KMS-11 (cell line): ENCODE measurements around the gene C11orf21.

Experiments
- H2AFZ ChIP-seq: fragments of 200-600 bp; sonication (generic); 2 replicates; pipeline ENCODE4 v1.6.1; 2016; ENCODE audit warnings: antibody characterized with exemption, mixed run types, low read depth
- H3K27ac ChIP-seq: fragments of 200-600 bp; sonication (generic); 2 replicates; pipeline ENCODE4 v1.6.1; 2016; ENCODE audit warnings: mild to moderate bottlenecking, mixed run types
- H3K27me3 ChIP-seq: fragments of 200-600 bp; sonication (generic); 2 replicates; pipeline ENCODE4 v1.6.1; 2017; ENCODE audit warnings: mild to moderate bottlenecking, low read depth, mixed run types, moderate library complexity; ENCODE audit not compliant: insufficient read depth
- H3K36me3 ChIP-seq: fragments of 200-600 bp; sonication (generic); 2 replicates; pipeline ENCODE4 v1.6.1; 2017; ENCODE audit warnings: mild to moderate bottlenecking, mixed run types; ENCODE audit not compliant: insufficient read depth
- H3K4me1 ChIP-seq: fragments of 200-600 bp; sonication (generic); 2 replicates; pipeline ENCODE4 v1.6.1; 2016; ENCODE audit warnings: mild to moderate bottlenecking, low read depth, mixed run types; ENCODE audit not compliant: poor library complexity, severe bottlenecking
- H3K4me2 ChIP-seq: fragments of 200-600 bp; sonication (generic); 2 replicates; pipeline ENCODE4 v1.7.0; 2016; ENCODE audit warnings: mild to moderate bottlenecking, mixed run types
- H3K4me3 ChIP-seq: fragments of 200-600 bp; sonication (generic); IDR thresholded peaks from 2 replicates; pipeline ENCODE4 v1.6.1; 2017; ENCODE audit warnings: low read depth, low read length, mixed read lengths; ENCODE audit not compliant: insufficient read depth
- H3K79me2 ChIP-seq: fragments of 200-600 bp; sonication (generic); 2 replicates; pipeline ENCODE4 v1.6.1; 2016; ENCODE audit warnings: low read depth, mixed run types; ENCODE audit not compliant: insufficient read depth
- H3K9ac ChIP-seq: fragments of 200-600 bp; sonication (generic); 2 replicates; pipeline ENCODE4 v1.6.1; 2016; ENCODE audit warnings: mild to moderate bottlenecking, mixed run types
- H4K20me1 ChIP-seq: fragments of 200-600 bp; sonication (generic); 2 replicates; pipeline ENCODE4 v1.6.1; 2016; ENCODE audit warnings: mild to moderate bottlenecking, mixed run types; ENCODE audit not compliant: insufficient read depth
- TF ChIP-seq, protein P1 (sequence below): fragments of 200-600 bp; sonication (generic); conservative IDR thresholded peaks from 2 replicates; pipeline ENCODE4 v1.6.1; 2017; ENCODE audit warnings: low read depth, mild to moderate bottlenecking, antibody characterized with exemption, low read length, moderate library complexity, mixed read lengths

The C11orf21 gene

DNA sequence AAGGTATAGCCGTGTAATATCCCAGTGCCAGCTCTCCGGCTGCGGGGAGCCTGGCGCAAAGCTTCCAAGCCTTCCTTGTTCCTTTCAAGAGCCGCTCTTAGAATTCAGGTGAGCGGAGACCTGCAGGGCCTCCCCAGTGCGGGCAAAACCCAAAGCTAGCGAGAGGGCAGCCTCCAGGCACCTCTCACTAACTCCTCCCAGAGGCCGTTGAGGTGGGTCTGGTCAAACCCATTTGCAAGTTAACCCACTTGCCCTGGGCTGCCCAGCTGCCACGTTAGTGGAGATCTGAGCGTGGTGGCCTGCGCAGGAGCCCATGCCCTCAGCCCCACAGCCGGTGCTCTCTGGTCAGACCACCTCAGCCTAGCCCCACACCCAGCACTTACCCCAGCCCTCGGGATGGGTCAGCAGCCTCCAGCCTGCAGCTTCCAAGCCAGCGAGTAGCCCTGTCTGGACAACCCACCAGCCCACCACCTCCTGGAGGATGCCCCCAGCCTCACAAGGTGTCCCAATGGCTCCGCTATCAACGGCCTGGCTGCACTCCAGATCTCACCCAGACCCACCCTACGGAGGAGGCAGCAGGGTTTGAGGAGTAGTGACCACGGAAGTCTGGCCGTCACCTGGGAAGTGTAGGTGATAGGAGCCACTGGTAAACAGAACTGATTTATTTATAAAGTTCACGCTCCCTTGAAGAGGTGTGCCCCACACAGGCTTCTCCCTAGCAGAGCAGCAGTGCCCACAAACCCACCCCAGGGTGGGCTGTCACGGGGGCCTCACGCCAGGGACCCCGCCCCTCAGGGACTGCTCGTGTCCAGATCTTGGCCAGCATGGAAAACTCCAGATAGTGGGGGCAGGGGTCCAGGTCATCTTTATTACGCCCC, 33.6 kb downstream of the C11orf21 start:
- TF ChIP-seq, protein P1, sequence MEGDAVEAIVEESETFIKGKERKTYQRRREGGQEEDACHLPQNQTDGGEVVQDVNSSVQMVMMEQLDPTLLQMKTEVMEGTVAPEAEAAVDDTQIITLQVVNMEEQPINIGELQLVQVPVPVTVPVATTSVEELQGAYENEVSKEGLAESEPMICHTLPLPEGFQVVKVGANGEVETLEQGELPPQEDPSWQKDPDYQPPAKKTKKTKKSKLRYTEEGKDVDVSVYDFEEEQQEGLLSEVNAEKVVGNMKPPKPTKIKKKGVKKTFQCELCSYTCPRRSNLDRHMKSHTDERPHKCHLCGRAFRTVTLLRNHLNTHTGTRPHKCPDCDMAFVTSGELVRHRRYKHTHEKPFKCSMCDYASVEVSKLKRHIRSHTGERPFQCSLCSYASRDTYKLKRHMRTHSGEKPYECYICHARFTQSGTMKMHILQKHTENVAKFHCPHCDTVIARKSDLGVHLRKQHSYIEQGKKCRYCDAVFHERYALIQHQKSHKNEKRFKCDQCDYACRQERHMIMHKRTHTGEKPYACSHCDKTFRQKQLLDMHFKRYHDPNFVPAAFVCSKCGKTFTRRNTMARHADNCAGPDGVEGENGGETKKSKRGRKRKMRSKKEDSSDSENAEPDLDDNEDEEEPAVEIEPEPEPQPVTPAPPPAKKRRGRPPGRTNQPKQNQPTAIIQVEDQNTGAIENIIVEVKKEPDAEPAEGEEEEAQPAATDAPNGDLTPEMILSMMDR = no peak
- Histone ChIP-seq H3K9ac (no peak overlapping the region), H2AFZ (no peak overlapping the region), H3K79me2 (no peaks in the 10 kb centered on the region), H3K27me3 (peaks cover 39% of the 10 kb centered on the region), H3K27ac (no peak overlapping the region), H3K4me2 (no peak overlapping the region), H4K20me1 (no peaks in the 10 kb centered on the region), H3K4me1 (no peaks in the 10 kb centered on the region), H3K36me3 (no peaks in the 10 kb centered on the region), H3K4me3 (no peak overlapping the region)

DNA sequence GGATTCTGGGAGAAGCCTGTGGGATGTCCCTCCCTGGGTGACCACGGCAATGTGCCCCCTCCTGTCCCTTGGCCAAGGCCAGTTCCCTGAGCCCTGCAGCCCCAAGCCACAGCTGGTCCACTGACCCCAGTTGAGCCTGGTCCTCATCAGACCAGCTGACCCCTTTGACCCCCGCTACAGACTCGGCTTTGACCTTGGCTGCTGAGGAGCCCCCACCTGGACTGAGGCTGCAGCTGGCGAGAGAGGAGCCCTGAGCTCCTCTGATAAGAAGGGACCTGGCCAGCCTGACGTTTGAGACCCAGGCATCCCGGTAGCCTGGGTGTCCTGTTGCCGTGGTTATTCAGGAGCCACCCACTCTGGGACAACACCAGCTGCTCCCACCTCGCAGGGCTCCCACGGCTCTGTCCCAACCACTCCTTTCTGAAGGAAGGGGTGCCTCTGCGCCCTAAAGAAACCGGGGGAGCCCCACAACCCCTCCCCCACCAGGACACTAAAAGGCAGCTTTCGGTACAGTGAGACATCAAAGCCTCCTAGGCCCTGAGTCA, 34.3 kb downstream of the C11orf21 start:
- TF ChIP-seq, protein P1 = no peak
- Histone ChIP-seq H3K4me3 (no peak overlapping the region), H2AFZ (no peak overlapping the region), H3K79me2 (no peaks in the 10 kb centered on the region), H3K4me1 (no peaks in the 10 kb centered on the region), H3K4me2 (no peak overlapping the region), H3K9ac (no peak overlapping the region), H4K20me1 (no peaks in the 10 kb centered on the region), H3K36me3 (no peaks in the 10 kb centered on the region), H3K27me3 (peaks cover 40% of the 10 kb centered on the region), H3K27ac (no peak overlapping the region)

DNA sequence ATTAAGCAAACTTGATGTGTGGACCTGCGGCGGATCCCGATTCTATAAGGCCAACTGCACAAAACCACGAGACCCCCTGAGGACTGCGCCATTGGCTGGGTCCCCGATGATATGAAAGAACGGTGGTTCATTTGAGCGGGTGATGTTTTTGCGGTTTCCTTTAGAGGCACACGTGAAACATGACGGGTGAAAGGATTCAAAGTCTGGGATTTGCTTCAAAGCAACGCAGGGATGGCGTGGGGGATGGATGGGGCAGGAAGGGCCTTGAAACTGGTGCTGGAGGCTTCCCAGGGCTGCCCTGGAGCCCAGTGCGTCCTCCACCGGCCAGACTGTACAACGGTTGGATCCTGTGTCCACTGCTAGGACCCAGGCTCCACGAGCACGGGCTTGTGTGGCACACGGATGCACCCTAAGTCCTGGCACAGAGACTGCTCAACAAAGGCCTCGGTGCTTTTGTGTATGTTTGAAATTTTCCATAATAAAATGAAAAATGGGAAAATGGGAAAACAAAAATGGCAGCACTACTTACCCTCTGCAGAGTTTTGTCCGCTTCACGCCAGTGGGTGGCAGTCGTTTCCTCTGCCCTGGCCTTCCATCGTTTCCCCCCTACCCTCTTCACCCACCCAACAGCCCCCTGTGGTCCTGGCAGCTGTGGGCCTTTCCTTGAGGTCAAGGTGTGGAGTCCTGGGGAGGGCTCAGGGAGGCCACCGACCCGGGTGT, 35.0 kb downstream of the C11orf21 start:
- Histone ChIP-seq H4K20me1 (no peaks in the 10 kb centered on the region), H3K27me3 (peaks cover 42% of the 10 kb centered on the region), H2AFZ (no peak overlapping the region), H3K4me1 (no peaks in the 10 kb centered on the region), H3K27ac (no peak overlapping the region), H3K4me3 (no peak overlapping the region), H3K4me2 (no peak overlapping the region), H3K79me2 (no peaks in the 10 kb centered on the region), H3K9ac (no peak overlapping the region), H3K36me3 (no peaks in the 10 kb centered on the region)
- TF ChIP-seq, protein P1 = no peak

DNA sequence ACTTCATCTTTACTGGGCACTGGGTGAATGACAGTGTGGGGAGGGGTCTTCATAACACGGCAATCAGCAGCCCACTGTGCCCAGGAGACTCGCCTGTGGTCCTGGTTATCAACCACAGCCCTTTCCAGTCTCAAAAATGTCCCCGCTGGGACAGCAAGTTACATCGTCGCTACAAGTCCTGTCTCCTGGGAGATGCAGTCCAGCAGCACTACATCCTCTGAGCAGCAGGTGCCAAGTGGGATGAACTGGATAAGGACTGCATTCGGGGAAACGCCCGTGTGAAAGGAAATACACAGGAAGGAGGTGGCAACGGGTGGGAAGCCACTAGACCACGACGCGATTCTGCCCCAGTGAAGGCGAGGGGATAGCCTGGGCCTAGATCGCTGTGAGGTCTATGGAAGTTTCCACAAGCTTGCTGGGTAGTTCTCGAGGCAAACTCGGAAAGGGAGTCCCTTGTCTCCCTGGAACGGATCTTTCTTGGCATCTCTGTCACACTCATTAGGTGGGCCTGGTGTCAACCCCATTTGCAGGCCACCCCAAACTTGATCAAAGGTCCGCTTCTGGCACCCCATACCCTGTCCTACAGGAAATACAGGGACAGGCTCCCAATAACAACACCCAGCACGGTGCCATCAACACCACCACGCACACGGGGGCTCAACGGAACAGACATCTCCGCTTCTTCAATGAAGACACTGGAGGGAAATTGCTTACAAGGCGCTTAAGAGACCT, 35.7 kb downstream of the C11orf21 start:
- Histone ChIP-seq H3K4me1 (no peaks in the 10 kb centered on the region), H3K36me3 (no peaks in the 10 kb centered on the region), H3K9ac (no peak overlapping the region), H3K4me2 (no peak overlapping the region), H3K79me2 (no peaks in the 10 kb centered on the region), H3K27ac (no peak overlapping the region), H3K4me3 (no peak overlapping the region), H2AFZ (no peak overlapping the region), H4K20me1 (no peaks in the 10 kb centered on the region), H3K27me3 (peaks cover 48% of the 10 kb centered on the region)
- TF ChIP-seq, protein P1 = no peak
